OCI-LY7 (cell line): Measurements from ENCODE around the gene RNF220. TPM values are rescaled to one million over a fixed set of nuclear protein-coding genes. Genes with fewer than 3 reads are reported as not detected.
"Not testable (repeated sequence)": the region's sequence is repeated elsewhere in the genome, so short reads cannot be mapped to it uniquely, and the experiment has no call there.

ENCODE experiments used
- BruUV-seq: library from RNA; stranded (reverse); fragments of 400-500 nt; replicated peaks from 2 replicates; lab custom pipeline; 2021; lab: Mats Ljungman, UMichigan
- CTCF ChIA-PET: fragments of 300-600 bp; sonication (Branson Sonifier 250); formaldehyde crosslinking; loops from one replicate; lab custom pipeline; 2022; ENCODE audit warnings: antibody characterized with exemption; ENCODE audit not compliant: unreplicated experiment; lab: Charles Lee
- POLR2A ChIA-PET: fragments of 300-600 bp; sonication (Branson Sonifier 250); formaldehyde crosslinking; loops from one replicate; lab custom pipeline; 2022; ENCODE audit warnings: antibody characterized with exemption; lab: Charles Lee
- DNase-seq: peaks from one replicate; pipeline ENCODE4 v3.0.0-alpha.2; 2015; ENCODE audit warnings: low spot score
- H2AFZ ChIP-seq: fragments of 200-600 bp; sonication (generic), shearing (Covaris generic); 2 replicates; pipeline ENCODE4 v1.6.1; 2014; ENCODE audit warnings: mild to moderate bottlenecking, antibody characterized with exemption, low read length, moderate library complexity
- H3K27ac ChIP-seq: fragments of 200-600 bp; sonication (generic); 2 replicates; pipeline ENCODE4 v1.5.1; 2014; ENCODE audit warnings: mixed run types, low read depth, mild to moderate bottlenecking, moderate library complexity, low read length, inconsistent platforms; ENCODE audit not compliant: poor library complexity, severe bottlenecking
- H3K36me3 ChIP-seq: fragments of 200-600 bp; sonication (generic); 2 replicates; pipeline ENCODE4 v1.6.1; 2014; ENCODE audit warnings: mild to moderate bottlenecking, antibody characterized with exemption, low read length, moderate library complexity, mixed read lengths; ENCODE audit not compliant: insufficient read depth
- H3K4me1 ChIP-seq: fragments of 200-600 bp; sonication (generic); 2 replicates; pipeline ENCODE4 v1.5.1; 2014; ENCODE audit warnings: mild to moderate bottlenecking, low read length; ENCODE audit not compliant: insufficient read depth, poor library complexity, severe bottlenecking
- H3K4me2 ChIP-seq: fragments of 200-600 bp; sonication (generic); 2 replicates; pipeline ENCODE4 v1.6.1; 2014; ENCODE audit warnings: mild to moderate bottlenecking, low read length
- H3K4me3 ChIP-seq: fragments of 200-600 bp; sonication (generic); 2 replicates; pipeline ENCODE4 v1.5.1; 2014; ENCODE audit warnings: mild to moderate bottlenecking, low read depth, low read length; ENCODE audit not compliant: poor library complexity, severe bottlenecking
- H3K79me2 ChIP-seq: fragments of 200-600 bp; sonication (generic); 2 replicates; pipeline ENCODE4 v1.6.1; 2016; ENCODE audit warnings: low read depth, mild to moderate bottlenecking, low read length, moderate library complexity, mixed read lengths; ENCODE audit not compliant: insufficient read depth
- H3K9me2 ChIP-seq: fragments of 200-600 bp; sonication (generic); 2 replicates; pipeline ENCODE4 v1.6.1; 2016; ENCODE audit warnings: mild to moderate bottlenecking, low read length, mixed read lengths; ENCODE audit not compliant: insufficient read depth
- H3K9me3 ChIP-seq: fragments of 200-600 bp; sonication (generic); 2 replicates; pipeline ENCODE4 v1.6.1; 2014; ENCODE audit warnings: mild to moderate bottlenecking, mixed run types, low read length, mixed read lengths
- H4K20me1 ChIP-seq: fragments of 200-600 bp; sonication (generic); 2 replicates; pipeline ENCODE4 v1.6.1; 2014; ENCODE audit warnings: mild to moderate bottlenecking, antibody characterized with exemption, low read length, moderate library complexity, mixed read lengths; ENCODE audit not compliant: insufficient read depth
- EZH2phosphoT487 ChIP-seq: fragments of 200-600 bp; sonication (generic); IDR thresholded peaks from 2 replicates; pipeline ENCODE4 v1.6.1; 2018; ENCODE audit warnings: low read depth, borderline replicate concordance, mild to moderate bottlenecking, mixed run types, antibody characterized with exemption, low read length, moderate library complexity, mixed read lengths
- intact Hi-C: fragments of 100-400 bp; cut with micrococcal nuclease; formaldehyde crosslinking; loops from one replicate; pipeline ENCODE4 v1.10.0; 2022; ENCODE audit not compliant: unreplicated experiment
- total RNA-seq, 2 experiments: library from RNA; depleted of rRNA in 1 of 2; stranded (reverse); fragments of >200 nt in 1 of 2; shearing (Covaris generic) in 1 of 2; gene quantifications; 2 replicates each; pipeline ENCODE4 v1.2.3, GENCODE V29; 2014 to 2022
- TF ChIP-seq, protein P1 (sequence below): fragments of 200-600 bp; sonication (generic); conservative IDR thresholded peaks from 2 replicates; pipeline ENCODE4 v1.5.1; 2014; ENCODE audit warnings: mild to moderate bottlenecking, antibody characterized with exemption, low read length, moderate library complexity, mixed read lengths

Gene RNF220
- total RNA-seq, 2 experiments from 2014 or later, result 82.3 to 85.5 TPM

DNA sequence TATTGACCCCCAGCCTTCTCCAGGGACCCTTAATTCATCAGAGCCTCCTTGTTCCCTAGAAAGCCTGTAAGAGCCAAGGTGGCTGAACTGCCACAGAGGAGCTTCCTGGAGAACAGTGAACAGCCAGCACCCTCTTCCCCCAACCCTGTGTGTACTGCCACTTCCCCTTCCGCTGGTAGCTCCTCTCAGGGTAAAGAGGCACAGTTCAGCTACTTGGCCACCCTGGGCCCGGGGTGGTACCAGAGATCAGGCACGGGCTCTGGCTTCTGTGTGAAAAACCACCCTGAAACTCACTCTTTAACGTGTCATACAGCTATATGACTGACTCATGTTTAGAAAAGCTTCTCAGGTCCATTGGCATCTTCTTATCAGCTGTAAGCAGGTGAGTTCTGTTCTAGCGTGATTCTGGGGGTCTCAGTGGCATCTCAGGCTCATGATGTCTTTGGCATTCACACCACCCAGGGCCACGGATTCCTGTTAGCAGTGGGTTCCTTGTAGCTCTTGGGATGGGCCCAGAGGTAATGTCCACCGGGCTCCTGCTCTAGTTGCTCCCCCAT is 291.8 kb downstream of the RNF220 start:
- intact Hi-C loops, result no loop called here
- Histone ChIP-seq H4K20me1 (no peaks in the 10 kb centered on the region), H3K79me2 (no peaks in the 10 kb centered on the region), H3K4me3 (peak overlapping the region; percentile 25), H2AFZ (peak overlapping the region; percentile 28; the same call in 1 of the 2 replicates), H3K9me2 (no peaks in the 10 kb centered on the region), H3K36me3 (no peaks in the 10 kb centered on the region; the same call in 1 of the 2 replicates), H3K27ac (peak overlapping the region; percentile 80), H3K9me3 (no peaks in the 10 kb centered on the region; the same call in 1 of the 2 replicates), H3K4me1 (peaks cover 57% of the 10 kb centered on the region), H3K4me2 (peak overlapping the region; percentile 56)
- TF ChIP-seq, protein P1, sequence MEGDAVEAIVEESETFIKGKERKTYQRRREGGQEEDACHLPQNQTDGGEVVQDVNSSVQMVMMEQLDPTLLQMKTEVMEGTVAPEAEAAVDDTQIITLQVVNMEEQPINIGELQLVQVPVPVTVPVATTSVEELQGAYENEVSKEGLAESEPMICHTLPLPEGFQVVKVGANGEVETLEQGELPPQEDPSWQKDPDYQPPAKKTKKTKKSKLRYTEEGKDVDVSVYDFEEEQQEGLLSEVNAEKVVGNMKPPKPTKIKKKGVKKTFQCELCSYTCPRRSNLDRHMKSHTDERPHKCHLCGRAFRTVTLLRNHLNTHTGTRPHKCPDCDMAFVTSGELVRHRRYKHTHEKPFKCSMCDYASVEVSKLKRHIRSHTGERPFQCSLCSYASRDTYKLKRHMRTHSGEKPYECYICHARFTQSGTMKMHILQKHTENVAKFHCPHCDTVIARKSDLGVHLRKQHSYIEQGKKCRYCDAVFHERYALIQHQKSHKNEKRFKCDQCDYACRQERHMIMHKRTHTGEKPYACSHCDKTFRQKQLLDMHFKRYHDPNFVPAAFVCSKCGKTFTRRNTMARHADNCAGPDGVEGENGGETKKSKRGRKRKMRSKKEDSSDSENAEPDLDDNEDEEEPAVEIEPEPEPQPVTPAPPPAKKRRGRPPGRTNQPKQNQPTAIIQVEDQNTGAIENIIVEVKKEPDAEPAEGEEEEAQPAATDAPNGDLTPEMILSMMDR, result no peak
- TF ChIP-seq EZH2phosphoT487, result no peak
- BruUV-seq, result TSS peak; percentile 60
- DNase-seq, result peak; percentile 73
- CTCF ChIA-PET, result interaction anchor here (0.6 to 2.2 kb wide), 7 partner anchors 10 to 297 kb away, joined by 3 to 11 read pairs (median 4); partner anchors contain the start of gene TMEM53
- POLR2A ChIA-PET, result interaction anchor here (0.7 to 5.7 kb wide), 14 partner anchors 9 to 124 kb away, joined by 3 to 69 read pairs (median 6); partner anchors contain the start of genes ARMH1, RNU5D-1 and TMEM53

DNA sequence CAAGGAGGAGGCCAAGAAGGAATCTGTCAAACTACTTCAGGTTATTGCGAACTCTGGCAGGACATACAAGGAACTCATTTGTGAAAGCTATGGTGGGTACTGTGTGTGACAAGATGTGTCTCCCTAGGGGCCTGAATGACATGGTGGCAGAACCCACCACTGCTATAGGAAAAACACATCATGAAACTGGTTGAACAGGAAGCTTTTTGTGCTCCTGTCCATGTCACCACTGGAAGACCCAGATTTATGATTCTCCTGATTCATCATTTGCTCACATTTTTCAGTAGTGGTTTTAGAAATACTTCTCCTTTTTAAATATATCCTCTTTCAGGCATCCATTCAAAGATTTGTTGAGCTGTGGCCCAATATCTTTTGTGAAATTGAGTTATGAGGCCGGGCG is 293.1 kb downstream of the RNF220 start:
- Histone ChIP-seq H3K36me3 (no peaks in the 10 kb centered on the region), H3K4me3 (no peak overlapping the region), H2AFZ (peak overlapping the region; percentile 28; the same call in 1 of the 2 replicates), H3K4me1 (peaks cover 55% of the 10 kb centered on the region), H3K9me2 (no peaks in the 10 kb centered on the region), H3K27ac (peak overlapping the region; percentile 80), H3K4me2 (peak overlapping the region; percentile 56), H3K9me3 (no peaks in the 10 kb centered on the region), H3K79me2 (no peaks in the 10 kb centered on the region), H4K20me1 (no peaks in the 10 kb centered on the region)
- no peak for TF ChIP-seq EZH2phosphoT487
- TF ChIP-seq, protein P1, result no peak
- ChIA-PET POLR2A (interaction anchor here (1.0 to 5.7 kb wide), 5 partner anchors 9 to 24 kb away, joined by 3 to 69 read pairs (median 6); partner anchors contain the start of genes ARMH1 and TMEM53), CTCF (interaction anchor here (1.5 to 1.8 kb wide), 2 partner anchors 9 to 22 kb away, joined by 3 to 6 read pairs; no protein-coding TSS in a partner anchor)
- BruUV-seq, result no TSS peak
- peak; percentile 57 for DNase-seq
- intact Hi-C loops, result no loop called here

DNA sequence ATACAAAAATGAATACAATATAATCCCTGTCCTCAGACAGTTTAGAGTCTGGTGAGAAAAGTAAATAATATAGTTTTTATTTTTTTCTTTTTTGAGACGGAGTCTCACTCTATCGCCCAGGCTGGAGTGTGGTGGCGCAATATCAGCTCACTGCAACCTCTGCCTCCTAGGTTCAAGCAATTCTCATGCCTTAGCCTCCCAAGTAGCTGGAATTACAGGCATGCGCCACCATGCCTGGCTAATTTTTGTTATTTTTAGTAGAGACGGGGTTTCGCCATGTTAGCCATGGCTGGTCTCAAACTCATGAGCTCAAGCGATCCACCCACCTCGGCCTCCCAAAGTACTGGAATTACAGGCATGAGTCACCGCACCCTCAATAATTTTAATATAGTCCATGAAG is 294.3 kb downstream of the RNF220 start:
- H2AFZ ChIP-seq, H3K36me3 ChIP-seq, H3K79me2 ChIP-seq, H4K20me1 ChIP-seq, H3K9me2 ChIP-seq, DNase-seq, H3K4me3 ChIP-seq, CTCF ChIA-PET, POLR2A ChIA-PET, H3K27ac ChIP-seq, intact Hi-C loops, H3K4me2 ChIP-seq, H3K9me3 ChIP-seq, BruUV-seq: not testable (repeated sequence)
- H3K4me1 ChIP-seq, result peaks cover 43% of the 10 kb centered on the region
